Measurements from ENCODE around the gene CDH12. TPM values are rescaled to one million over a fixed set of nuclear protein-coding genes. Genes with fewer than 3 reads are reported as not detected.

The CDH12 gene
- total RNA-seq, 1 experiment from 2014 or later, result not detected

DNA sequence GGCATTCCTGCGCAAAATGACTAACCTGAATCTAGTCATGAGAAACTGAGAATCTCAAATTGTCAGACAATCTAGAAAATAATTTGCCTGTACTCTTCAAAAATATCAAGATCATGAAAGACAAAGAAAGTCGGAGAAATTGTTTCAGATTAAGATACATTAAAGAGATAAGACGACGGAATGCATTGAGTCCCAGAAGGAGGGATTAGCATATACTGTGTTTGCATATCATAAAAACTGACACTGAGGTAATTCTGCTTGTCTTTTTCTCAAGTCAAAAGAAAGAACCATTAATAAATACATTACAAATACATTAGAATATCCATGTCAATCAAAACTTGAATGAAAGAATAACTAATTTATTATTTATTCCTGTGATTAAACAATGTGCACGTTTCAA is 88.4 kb downstream of the CDH12 start:
- no peak overlapping the region for H3K56ac ChIP-seq (ENCODE audit: insufficient read length, low read depth, low read length)
- Mint-ChIP-seq H3K9me3 (no peaks in the 10 kb centered on the region), H3K27ac (no peak overlapping the region), H3K36me3 (ENCODE audit: insufficient read depth in 1 of 3, low read depth in 3 of 3) (no peaks in the 10 kb centered on the region), H3K27me3 (ENCODE audit: low read depth) (no peaks in the 10 kb centered on the region), H3K4me1 (no peaks in the 10 kb centered on the region), H3K4me3 (no peak overlapping the region)
- no peak overlapping the region for H4K8ac ChIP-seq (replicated peaks; ENCODE audit: insufficient read length, low read depth, low read length)
- no peaks in the 10 kb centered on the region for H3K79me2 ChIP-seq (ENCODE audit: insufficient read depth, low read length)
- WGBS (ENCODE audit: extremely low coverage, insufficient read length, low lambda C conversion rate), result no CpG with 5 or more reads among the region's 5 CpGs
- H2AK5ac ChIP-seq (ENCODE audit: insufficient read length, low read length), result no peak overlapping the region
- no peak overlapping the region for H2BK15ac ChIP-seq (ENCODE audit: low read depth, low read length)
- no peak overlapping the region for H3K27ac ChIP-seq (ENCODE audit: insufficient read length, low read depth, low read length)
- H2BK5ac ChIP-seq (ENCODE audit: insufficient read length, low read length), result no peak overlapping the region
- H4K5ac ChIP-seq (ENCODE audit: insufficient read length, low read depth, low read length), result no peak overlapping the region
- no peak overlapping the region for H2AFZ ChIP-seq (ENCODE audit: low read length)
- no peak overlapping the region for H3K23ac ChIP-seq (ENCODE audit: insufficient read length, low read depth, low read length)
- no peaks in the 10 kb centered on the region for H3K23me2 ChIP-seq (ENCODE audit: insufficient read length, low read depth, low read length, poor library complexity, severe bottlenecking)
- no peak overlapping the region for H4K91ac ChIP-seq (ENCODE audit: insufficient read length, low read depth, low read length)
- no peaks in the 10 kb centered on the region for H3K79me1 ChIP-seq (ENCODE audit: insufficient read depth, low read depth, low read length, poor library complexity, severe bottlenecking)
- H4K20me1 ChIP-seq (ENCODE audit: control insufficient read depth, insufficient read depth, insufficient read length), result no peaks in the 10 kb centered on the region
- no peaks in the 10 kb centered on the region for H3K27me3 ChIP-seq (ENCODE audit: insufficient read depth, low read length)
- H2BK120ac ChIP-seq (ENCODE audit: low read depth, low read length, poor library complexity, severe bottlenecking), result no peak overlapping the region
- H2BK20ac ChIP-seq (ENCODE audit: low read depth, low read length, poor library complexity, severe bottlenecking), result no peak overlapping the region
- H3K4ac ChIP-seq (ENCODE audit: low read depth, low read length), result no peak overlapping the region
- H2BK12ac ChIP-seq (ENCODE audit: insufficient read length, low read depth, low read length), result no peak overlapping the region
- H3K9ac ChIP-seq (ENCODE audit: extremely low read depth, insufficient read length, low read length), result no peak overlapping the region
- no peak for DNase-seq
- no peak overlapping the region for H3T11ph ChIP-seq (ENCODE audit: low read length)
- no peak overlapping the region for H3K18ac ChIP-seq (ENCODE audit: insufficient read length, low read depth, low read length)
- H3K4me2 ChIP-seq (ENCODE audit: insufficient read depth, insufficient read length, low read length), result no peak overlapping the region
- H3K14ac ChIP-seq (ENCODE audit: insufficient read depth, low read length), result no peak overlapping the region
- no peaks in the 10 kb centered on the region for H3K9me3 ChIP-seq (ENCODE audit: control insufficient read depth, low read depth, low read length)
- no peaks in the 10 kb centered on the region for H3K4me1 ChIP-seq (ENCODE audit: insufficient read depth, low read length)
- TF ChIP-seq, protein P1, sequence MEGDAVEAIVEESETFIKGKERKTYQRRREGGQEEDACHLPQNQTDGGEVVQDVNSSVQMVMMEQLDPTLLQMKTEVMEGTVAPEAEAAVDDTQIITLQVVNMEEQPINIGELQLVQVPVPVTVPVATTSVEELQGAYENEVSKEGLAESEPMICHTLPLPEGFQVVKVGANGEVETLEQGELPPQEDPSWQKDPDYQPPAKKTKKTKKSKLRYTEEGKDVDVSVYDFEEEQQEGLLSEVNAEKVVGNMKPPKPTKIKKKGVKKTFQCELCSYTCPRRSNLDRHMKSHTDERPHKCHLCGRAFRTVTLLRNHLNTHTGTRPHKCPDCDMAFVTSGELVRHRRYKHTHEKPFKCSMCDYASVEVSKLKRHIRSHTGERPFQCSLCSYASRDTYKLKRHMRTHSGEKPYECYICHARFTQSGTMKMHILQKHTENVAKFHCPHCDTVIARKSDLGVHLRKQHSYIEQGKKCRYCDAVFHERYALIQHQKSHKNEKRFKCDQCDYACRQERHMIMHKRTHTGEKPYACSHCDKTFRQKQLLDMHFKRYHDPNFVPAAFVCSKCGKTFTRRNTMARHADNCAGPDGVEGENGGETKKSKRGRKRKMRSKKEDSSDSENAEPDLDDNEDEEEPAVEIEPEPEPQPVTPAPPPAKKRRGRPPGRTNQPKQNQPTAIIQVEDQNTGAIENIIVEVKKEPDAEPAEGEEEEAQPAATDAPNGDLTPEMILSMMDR (conservative IDR thresholded peaks at IDR 0.05), result no peak
